ENCODE measurements around the gene KRTAP5-2. TPM values are rescaled to one million over a fixed set of nuclear protein-coding genes. Genes with fewer than 3 reads are reported as not detected.

KRTAP5-2 gene
- total RNA-seq, 1 experiment from 2014 or later, result not detected

- Mint-ChIP-seq H3K9me3 (no peaks in the 10 kb centered on the region), H3K36me3 (ENCODE audit: insufficient read depth in 1 of 3, low read depth in 3 of 3) (no peaks in the 10 kb centered on the region), H3K4me1 (peaks cover 15 to 39% of the 10 kb centered on the region in 2 experiments), H3K27ac (no peak overlapping the region), H3K27me3 (ENCODE audit: low read depth) (peaks cover 18% of the 10 kb centered on the region), H3K4me3 (no peak overlapping the region)
- H3K18ac ChIP-seq (ENCODE audit: insufficient read length, low read depth, low read length), result no peak overlapping the region
- H4K20me1 ChIP-seq (ENCODE audit: control insufficient read depth, insufficient read depth, insufficient read length), result no peaks in the 10 kb centered on the region
- no peak overlapping the region for H4K5ac ChIP-seq (ENCODE audit: insufficient read length, low read depth, low read length)
- no peak overlapping the region for H3K56ac ChIP-seq (ENCODE audit: insufficient read length, low read depth, low read length)
- TF ChIP-seq CTCF (conservative IDR thresholded peaks at IDR 0.05), result no peak
- H2AFZ ChIP-seq (ENCODE audit: low read length), result no peak overlapping the region
- H2BK120ac ChIP-seq (ENCODE audit: low read depth, low read length, poor library complexity, severe bottlenecking), result no peak overlapping the region
- no peak overlapping the region for H2BK20ac ChIP-seq (ENCODE audit: low read depth, low read length, poor library complexity, severe bottlenecking)
- no peak overlapping the region for H3K14ac ChIP-seq (ENCODE audit: insufficient read depth, low read length)
- H3K4me1 ChIP-seq (ENCODE audit: insufficient read depth, low read length), result no peaks in the 10 kb centered on the region; the same call in 1 of the 2 replicates
- no peak overlapping the region for H3T11ph ChIP-seq (ENCODE audit: low read length)
- H3K79me1 ChIP-seq (ENCODE audit: insufficient read depth, low read depth, low read length, poor library complexity, severe bottlenecking), result no peaks in the 10 kb centered on the region
- H2BK12ac ChIP-seq (ENCODE audit: insufficient read length, low read depth, low read length), result no peak overlapping the region
- H3K27me3 ChIP-seq (ENCODE audit: insufficient read depth, low read length), result no peaks in the 10 kb centered on the region; the same call in 1 of the 2 replicates
- H3K9ac ChIP-seq (ENCODE audit: extremely low read depth, insufficient read length, low read length), result no peak overlapping the region
- no CpG with 5 or more reads among the region's 12 CpGs for WGBS (ENCODE audit: extremely low coverage, insufficient read length, low lambda C conversion rate)
- H3K4ac ChIP-seq (ENCODE audit: low read depth, low read length), result no peak overlapping the region
- H3K4me2 ChIP-seq (ENCODE audit: insufficient read depth, insufficient read length, low read length), result no peak overlapping the region
- H4K8ac ChIP-seq (replicated peaks; ENCODE audit: insufficient read length, low read depth, low read length), result no peak overlapping the region
- H2BK15ac ChIP-seq (ENCODE audit: low read depth, low read length), result no peak overlapping the region
- peak; percentile 21 for DNase-seq
- H2AK5ac ChIP-seq (ENCODE audit: insufficient read length, low read length), result no peak overlapping the region
- H3K27ac ChIP-seq (ENCODE audit: insufficient read length, low read depth, low read length), result no peak overlapping the region
- H3K79me2 ChIP-seq (ENCODE audit: insufficient read depth, low read length), result no peaks in the 10 kb centered on the region
- no peaks in the 10 kb centered on the region for H3K9me3 ChIP-seq (ENCODE audit: control insufficient read depth, low read depth, low read length)
- no peak overlapping the region for H4K91ac ChIP-seq (ENCODE audit: insufficient read length, low read depth, low read length)
- H3K23me2 ChIP-seq (ENCODE audit: insufficient read length, low read depth, low read length, poor library complexity, severe bottlenecking), result no peaks in the 10 kb centered on the region
- H3K23ac ChIP-seq (ENCODE audit: insufficient read length, low read depth, low read length), result no peak overlapping the region
- no peak overlapping the region for H2BK5ac ChIP-seq (ENCODE audit: insufficient read length, low read length)
Measured at GRCh38 chr11:1563149-1563638, 34.9 kb downstream of the KRTAP5-2 start.

Measured in H9 (cell line).